Measurements from ENCODE around the gene RASSF7. TPM values are rescaled to one million over a fixed set of nuclear protein-coding genes. Genes with fewer than 3 reads are reported as not detected.

The RASSF7 gene
- total and polyA plus RNA-seq, 2 donors (not counting 3 experiments of a cell fraction or from before 2014, with no cell fraction given) = 14.1 to 19.9 TPM

DNA sequence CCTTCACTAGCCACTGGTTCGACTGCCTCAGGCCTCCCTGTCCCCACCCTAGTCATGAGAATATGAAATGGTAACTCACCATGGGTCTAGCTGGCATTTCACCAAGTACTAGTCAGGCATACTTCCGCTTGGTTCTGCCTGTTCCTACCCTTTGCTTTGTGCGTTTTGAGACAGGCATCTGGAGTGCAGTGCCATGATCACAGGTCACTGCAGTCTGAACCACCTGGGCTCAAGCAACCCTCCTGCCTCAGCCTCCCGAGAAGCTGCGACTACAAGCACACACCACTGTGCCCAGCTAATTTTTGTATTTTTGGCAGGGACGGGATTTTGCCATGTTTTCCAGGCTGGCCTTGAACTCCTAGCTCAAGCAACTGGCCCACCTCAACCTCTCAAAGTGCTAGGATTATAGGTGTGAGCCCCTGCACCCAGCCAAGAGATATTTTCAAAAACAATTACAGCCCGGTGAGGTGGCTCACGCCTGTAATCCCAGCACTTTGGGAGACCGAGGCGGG, 39.5 kb upstream of the RASSF7 start:
- no peak overlapping the region for H3K4me2 ChIP-seq (ENCODE audit: insufficient read depth, low read length)
- no peak overlapping the region for H3K9ac ChIP-seq (replicated peaks; ENCODE audit: extremely low read depth, insufficient read depth, low read length)
- TF ChIP-seq MYC (IDR thresholded peaks at IDR 0.05; ENCODE audit: low read depth, low read length) (no peak), POLR2A (IDR thresholded peaks at IDR 0.05; ENCODE audit: low read depth, low read length) (no peak), GATA2 (IDR thresholded peaks at IDR 0.05; ENCODE audit: insufficient read depth, insufficient read length, low read depth, low read length) (no peak), JUN (IDR thresholded peaks at IDR 0.05; ENCODE audit: borderline replicate concordance, insufficient read depth, insufficient read length, low read depth) (no peak), FOS (IDR thresholded peaks at IDR 0.05; ENCODE audit: borderline replicate concordance, insufficient read depth, low read length) (no peak)
- TF ChIP-seq, protein P1, sequence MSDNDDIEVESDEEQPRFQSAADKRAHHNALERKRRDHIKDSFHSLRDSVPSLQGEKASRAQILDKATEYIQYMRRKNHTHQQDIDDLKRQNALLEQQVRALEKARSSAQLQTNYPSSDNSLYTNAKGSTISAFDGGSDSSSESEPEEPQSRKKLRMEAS (IDR thresholded peaks at IDR 0.05; ENCODE audit: insufficient read depth, insufficient read length) = no peak
- no peak overlapping the region for H2AFZ ChIP-seq (ENCODE audit: low read depth, low read length)
- no peaks in the 10 kb centered on the region for H3K9me3 ChIP-seq (replicated peaks; ENCODE audit: control insufficient read depth, insufficient read depth, low read length)
- H3K9me1 ChIP-seq (replicated peaks; ENCODE audit: control insufficient read depth, extremely low read depth, insufficient read depth, low read length) = no peaks in the 10 kb centered on the region
- ChIA-PET CTCF (interaction anchor here (1.2 kb wide), 1 partner anchor 81 kb away, joined by 4 read pairs; no protein-coding TSS in a partner anchor), POLR2A (no interaction called here)
- dilution Hi-C loops (cut with MboI; ENCODE audit: extremely low pct_ligation_motif_present, low sequenced_read_pairs) (no loop called here), intact Hi-C loops (cut with micrococcal nuclease) (no loop called here)
- H3K27me3 ChIP-seq (ENCODE audit: control insufficient read depth in 2 of 2, insufficient read depth in 2 of 2, low read length in 2 of 2) = no peaks in the 10 kb centered on the region
- H3K4me3 ChIP-seq (replicated peaks in 1 of 3; ENCODE audit: insufficient read depth in 1 of 3, low read depth in 1 of 3, low read length in 3 of 3) = no peak overlapping the region
- no peaks in the 10 kb centered on the region for H4K20me1 ChIP-seq (replicated peaks; ENCODE audit: control insufficient read depth, extremely low read depth, insufficient read depth, low read length)
- no peaks in the 10 kb centered on the region for H3K36me3 ChIP-seq (ENCODE audit: control insufficient read depth in 2 of 2, extremely low read depth in 1 of 2, insufficient read depth in 2 of 2, low read length in 2 of 2)
- H3K79me2 ChIP-seq (ENCODE audit: control insufficient read depth, insufficient read depth, low read length) = no peaks in the 10 kb centered on the region
- no TSS peak for BruUV-seq (replicated peaks)
- no peak overlapping the region for H3K27ac ChIP-seq (ENCODE audit: insufficient read depth, low read depth, low read length)
- FAIRE-seq (no peak), DNase-seq (ENCODE audit: low read depth, low spot score) (no peak)
- peaks cover 3% of the 10 kb centered on the region for H3K4me1 ChIP-seq (ENCODE audit: control insufficient read depth, extremely low read depth, insufficient read depth, low read length)

DNA sequence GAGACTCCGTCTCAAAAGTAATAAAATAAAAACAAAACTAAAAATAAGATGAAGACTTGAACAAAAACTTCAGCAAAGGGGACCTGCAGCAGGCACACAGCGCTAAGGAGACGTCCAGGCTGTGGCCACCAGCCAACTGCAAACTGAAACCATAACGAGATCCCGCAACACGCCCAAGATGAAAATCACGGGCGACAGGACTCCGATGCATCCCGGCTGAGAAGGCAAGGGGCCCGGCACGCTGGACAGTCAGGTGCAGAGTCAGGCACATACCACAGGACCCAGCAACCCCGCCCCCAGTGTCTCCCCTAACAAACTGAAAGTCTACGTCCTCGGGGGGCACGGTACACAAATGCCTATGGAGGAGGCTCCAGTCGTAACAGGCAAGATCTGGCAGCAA, 34.6 kb upstream of the RASSF7 start:
- no peak overlapping the region for H3K4me2 ChIP-seq (ENCODE audit: insufficient read depth, low read length)
- peaks cover 0 to 5% of the 10 kb centered on the region in 2 experiments for H3K36me3 ChIP-seq (ENCODE audit: control insufficient read depth in 2 of 2, extremely low read depth in 1 of 2, insufficient read depth in 2 of 2, low read length in 2 of 2)
- TF ChIP-seq, protein P2, sequence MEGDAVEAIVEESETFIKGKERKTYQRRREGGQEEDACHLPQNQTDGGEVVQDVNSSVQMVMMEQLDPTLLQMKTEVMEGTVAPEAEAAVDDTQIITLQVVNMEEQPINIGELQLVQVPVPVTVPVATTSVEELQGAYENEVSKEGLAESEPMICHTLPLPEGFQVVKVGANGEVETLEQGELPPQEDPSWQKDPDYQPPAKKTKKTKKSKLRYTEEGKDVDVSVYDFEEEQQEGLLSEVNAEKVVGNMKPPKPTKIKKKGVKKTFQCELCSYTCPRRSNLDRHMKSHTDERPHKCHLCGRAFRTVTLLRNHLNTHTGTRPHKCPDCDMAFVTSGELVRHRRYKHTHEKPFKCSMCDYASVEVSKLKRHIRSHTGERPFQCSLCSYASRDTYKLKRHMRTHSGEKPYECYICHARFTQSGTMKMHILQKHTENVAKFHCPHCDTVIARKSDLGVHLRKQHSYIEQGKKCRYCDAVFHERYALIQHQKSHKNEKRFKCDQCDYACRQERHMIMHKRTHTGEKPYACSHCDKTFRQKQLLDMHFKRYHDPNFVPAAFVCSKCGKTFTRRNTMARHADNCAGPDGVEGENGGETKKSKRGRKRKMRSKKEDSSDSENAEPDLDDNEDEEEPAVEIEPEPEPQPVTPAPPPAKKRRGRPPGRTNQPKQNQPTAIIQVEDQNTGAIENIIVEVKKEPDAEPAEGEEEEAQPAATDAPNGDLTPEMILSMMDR (IDR thresholded peaks at IDR 0.05; ENCODE audit: extremely low read depth in 1 of 2, insufficient read depth in 1 of 2, low read depth in 1 of 2, low read length in 2 of 2) = no peak
- no peak for TF ChIP-seq JUN (IDR thresholded peaks at IDR 0.05; ENCODE audit: borderline replicate concordance, insufficient read depth, insufficient read length, low read depth)
- H4K20me1 ChIP-seq (replicated peaks; ENCODE audit: control insufficient read depth, extremely low read depth, insufficient read depth, low read length) = no peaks in the 10 kb centered on the region
- no peak overlapping the region for H2AFZ ChIP-seq (ENCODE audit: low read depth, low read length)
- H3K9me1 ChIP-seq (replicated peaks; ENCODE audit: control insufficient read depth, extremely low read depth, insufficient read depth, low read length) = no peaks in the 10 kb centered on the region
- H3K4me1 ChIP-seq (ENCODE audit: control insufficient read depth, extremely low read depth, insufficient read depth, low read length) = no peaks in the 10 kb centered on the region
- intact Hi-C loops (cut with micrococcal nuclease) (no loop called here), dilution Hi-C loops (cut with MboI; ENCODE audit: extremely low pct_ligation_motif_present, low sequenced_read_pairs) (no loop called here)
- no peak overlapping the region for H3K9ac ChIP-seq (replicated peaks; ENCODE audit: extremely low read depth, insufficient read depth, low read length)
- no peak overlapping the region for H3K27ac ChIP-seq (ENCODE audit: insufficient read depth, low read depth, low read length)
- CTCF ChIA-PET = no interaction called here
- no peaks in the 10 kb centered on the region for H3K9me3 ChIP-seq (replicated peaks; ENCODE audit: control insufficient read depth, insufficient read depth, low read length)
- POLR2A ChIA-PET = no interaction called here
- FAIRE-seq = no peak
- H3K4me3 ChIP-seq (replicated peaks in 1 of 3; ENCODE audit: insufficient read depth in 1 of 3, low read depth in 1 of 3, low read length in 3 of 3) = no peak overlapping the region
- H3K27me3 ChIP-seq (ENCODE audit: control insufficient read depth in 2 of 2, insufficient read depth in 2 of 2, low read length in 2 of 2) = no peaks in the 10 kb centered on the region
- no TSS peak for BruUV-seq (replicated peaks)
- no peaks in the 10 kb centered on the region for H3K79me2 ChIP-seq (ENCODE audit: control insufficient read depth, insufficient read depth, low read length)
- no peak for DNase-seq (ENCODE audit: low read depth, low spot score)
